Activated T-cell treated with anti-CD3 and anti-CD28 coated beads for 4 hours (primary cell): Measurements from ENCODE around the gene NBL1.
A peak's percentile ranks its signal among the peaks of the same experiment; 100 is the strongest.

Experiments
- DNase-seq: peaks from one replicate; pipeline ENCODE4 v3.0.0-alpha.2; 2020

Gene NBL1

DNA sequence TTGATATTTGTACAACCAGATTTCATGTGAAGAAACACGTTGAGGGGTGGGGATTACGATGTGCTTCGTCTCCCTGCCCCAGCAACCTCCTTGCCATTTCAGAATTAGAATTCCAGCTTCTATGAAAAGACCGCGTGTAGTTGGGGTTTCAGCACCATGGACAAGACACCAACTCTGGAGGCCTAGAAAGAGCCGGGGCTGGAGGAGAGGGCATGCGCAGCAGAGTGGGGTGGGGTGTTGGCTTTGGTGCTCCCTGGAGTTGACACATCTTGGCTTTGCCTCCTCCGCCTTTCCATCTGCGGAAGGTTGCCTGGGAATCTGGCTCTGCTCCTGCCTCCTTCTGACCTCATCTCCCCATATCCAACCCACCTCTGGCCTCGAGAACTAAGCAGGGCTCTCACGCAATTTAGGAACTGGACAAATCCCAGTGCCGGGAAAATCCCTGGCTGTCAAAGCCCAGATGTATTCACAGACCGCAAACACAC is 32.4 kb downstream of the NBL1 start:
- no peak for DNase-seq

DNA sequence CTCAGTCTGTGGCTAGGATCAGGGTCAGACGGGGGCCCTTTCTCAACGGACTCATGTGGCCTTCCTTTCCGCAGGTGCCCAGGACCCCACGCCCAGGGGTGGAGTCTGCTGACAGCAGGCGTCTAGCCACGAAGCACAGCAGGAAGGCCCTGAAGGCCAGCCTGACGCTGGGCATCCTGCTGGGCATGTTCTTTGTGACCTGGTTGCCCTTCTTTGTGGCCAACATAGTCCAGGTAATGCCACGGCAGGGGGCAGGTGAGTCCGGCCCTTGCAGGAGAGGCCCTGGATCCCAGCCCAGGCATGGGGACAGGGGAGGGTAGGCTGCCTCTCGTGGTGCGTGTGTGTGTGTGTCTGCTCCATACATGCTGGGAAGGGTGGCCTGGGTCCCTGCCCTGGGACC is 34.4 kb downstream of the NBL1 start:
- no peak for DNase-seq

DNA sequence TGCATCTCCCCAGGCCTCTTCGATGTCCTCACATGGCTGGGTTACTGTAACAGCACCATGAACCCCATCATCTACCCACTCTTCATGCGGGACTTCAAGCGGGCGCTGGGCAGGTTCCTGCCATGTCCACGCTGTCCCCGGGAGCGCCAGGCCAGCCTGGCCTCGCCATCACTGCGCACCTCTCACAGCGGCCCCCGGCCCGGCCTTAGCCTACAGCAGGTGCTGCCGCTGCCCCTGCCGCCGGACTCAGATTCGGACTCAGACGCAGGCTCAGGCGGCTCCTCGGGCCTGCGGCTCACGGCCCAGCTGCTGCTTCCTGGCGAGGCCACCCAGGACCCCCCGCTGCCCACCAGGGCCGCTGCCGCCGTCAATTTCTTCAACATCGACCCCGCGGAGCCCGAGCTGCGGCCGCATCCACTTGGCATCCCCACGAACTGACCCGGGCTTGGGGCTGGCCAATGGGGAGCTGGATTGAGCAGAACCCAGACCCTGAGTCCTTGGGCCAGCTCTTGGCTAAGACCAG is 34.9 kb downstream of the NBL1 start:
- no peak for DNase-seq

DNA sequence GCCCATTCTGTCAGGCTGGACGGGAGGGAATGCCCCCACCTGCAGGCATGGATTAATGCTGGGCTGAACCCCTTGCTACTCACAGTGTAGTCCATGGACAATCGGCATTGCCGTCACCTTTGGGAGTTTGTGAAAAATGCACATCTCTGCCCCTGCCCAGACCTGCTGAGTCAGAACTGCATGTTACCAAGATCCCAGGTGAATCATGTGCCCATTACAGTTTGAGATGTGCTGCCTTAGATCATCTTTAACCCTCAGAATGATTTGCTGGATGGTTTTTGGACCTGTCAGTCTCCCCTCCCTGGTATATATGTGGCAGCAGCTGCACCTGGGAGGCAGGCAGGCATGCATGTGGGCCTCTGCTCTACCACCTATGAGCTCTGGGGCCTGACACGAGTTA is 35.6 kb downstream of the NBL1 start:
- no peak for DNase-seq

DNA sequence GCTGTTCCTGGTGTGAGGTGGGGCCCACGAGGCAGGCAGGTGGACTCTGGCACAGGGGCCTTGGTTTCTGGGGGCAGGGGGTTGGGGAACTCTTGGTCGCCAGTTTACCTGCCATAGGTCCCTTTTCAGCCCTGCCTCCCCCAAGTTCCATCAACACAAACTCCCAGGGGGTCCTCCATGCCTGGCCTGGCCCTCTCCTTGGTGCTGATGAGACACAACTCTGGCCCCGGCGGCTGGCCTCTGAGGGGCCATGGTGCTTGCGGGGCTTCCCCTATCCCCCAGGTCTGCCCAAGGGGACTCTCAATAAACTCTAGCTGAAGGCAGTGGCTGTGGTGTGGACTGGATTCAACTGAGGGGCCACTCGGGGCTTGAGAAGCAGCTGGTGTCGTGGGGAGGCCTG is 36.5 kb downstream of the NBL1 start:
- DNase-seq: no peak

- no peak for DNase-seq
Measured at GRCh38 chr1:19682257-19682656, 38.1 kb downstream of the NBL1 start.

GRCh38 chr1:19682901-19683300 is 38.8 kb downstream of the NBL1 start:
- no peak for DNase-seq

DNA sequence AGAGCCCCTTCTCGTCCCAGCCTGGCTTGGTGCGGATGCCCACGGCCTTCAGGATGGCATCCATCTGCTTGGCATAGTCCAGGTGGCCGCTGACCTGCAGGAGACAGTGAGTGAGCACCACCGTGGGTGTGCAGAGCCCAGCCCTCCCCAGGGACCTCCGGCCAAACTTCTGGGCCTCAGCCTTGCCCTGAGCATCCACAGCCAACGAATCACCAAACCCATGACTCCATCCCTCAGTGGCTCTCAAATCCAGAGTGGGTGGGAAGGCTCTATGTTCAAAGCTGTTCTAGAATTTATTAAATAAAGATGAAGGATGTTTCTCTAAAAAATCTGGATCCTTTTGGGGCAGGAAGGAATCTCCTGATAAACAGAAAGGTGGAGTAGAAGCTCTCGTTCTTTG is 39.2 kb downstream of the NBL1 start:
- DNase-seq: no peak

GRCh38 chr1:19684677-19685076 is 40.6 kb downstream of the NBL1 start:
- no peak for DNase-seq

GRCh38 chr1:19685994-19686393 is 41.9 kb downstream of the NBL1 start:
- no peak for DNase-seq

DNA sequence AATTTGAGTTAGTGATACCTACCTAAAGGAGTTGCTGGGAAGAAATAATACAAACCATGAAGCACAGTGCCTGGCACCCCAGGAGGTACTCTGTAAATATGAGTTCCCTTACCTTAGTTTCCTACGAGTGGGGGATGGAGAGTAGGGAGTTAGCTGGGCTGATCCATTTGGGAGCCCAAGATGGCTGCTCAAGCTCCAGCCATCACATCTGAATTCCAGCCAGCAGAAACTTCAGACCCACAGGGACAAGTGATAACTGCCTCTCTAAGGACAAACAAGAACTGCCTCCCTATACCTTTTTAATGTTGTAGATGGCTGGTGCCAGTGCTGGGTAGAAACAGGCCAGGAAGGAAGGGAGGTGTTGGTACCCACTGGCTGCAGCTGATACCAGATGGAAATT is 43.3 kb downstream of the NBL1 start:
- no peak for DNase-seq

DNA sequence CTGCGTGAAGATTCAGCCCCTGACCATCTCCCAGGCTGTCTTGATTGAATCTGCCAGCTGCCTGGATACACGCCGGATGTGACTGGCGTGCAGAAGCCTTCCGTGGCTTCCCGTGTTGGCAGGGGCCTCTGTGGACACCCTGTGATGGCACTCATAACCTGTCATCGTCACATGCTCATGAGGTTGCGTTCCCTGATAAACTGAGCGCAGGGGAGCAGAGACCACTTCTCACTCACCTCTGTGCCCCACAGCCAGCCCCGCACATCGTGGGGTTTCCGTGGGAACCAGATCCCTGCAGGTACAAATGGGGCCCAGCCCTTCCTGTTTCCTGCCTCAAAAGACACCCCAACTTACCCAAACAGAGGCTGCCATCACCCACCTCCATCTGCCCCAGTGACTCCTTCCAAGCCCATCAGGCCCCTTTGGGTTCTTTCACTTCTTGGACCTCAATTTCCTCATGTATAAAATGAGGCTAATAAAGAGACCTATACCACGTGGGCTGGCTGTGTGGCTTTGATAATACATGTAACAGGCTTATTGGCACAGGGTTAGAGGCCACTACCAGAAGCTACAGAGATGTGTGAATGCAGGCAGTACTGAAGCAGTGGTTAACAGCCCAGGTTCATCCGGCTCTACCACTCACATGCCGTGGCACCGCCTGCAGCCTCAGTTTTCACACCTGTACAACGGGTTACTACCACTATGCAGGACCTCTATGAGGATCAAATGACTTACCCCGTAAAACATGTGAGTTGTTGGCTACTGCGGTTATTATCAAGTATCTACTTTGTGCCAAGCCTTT is 44.1 kb downstream of the NBL1 start:
- peak; percentile 7 for DNase-seq

DNA sequence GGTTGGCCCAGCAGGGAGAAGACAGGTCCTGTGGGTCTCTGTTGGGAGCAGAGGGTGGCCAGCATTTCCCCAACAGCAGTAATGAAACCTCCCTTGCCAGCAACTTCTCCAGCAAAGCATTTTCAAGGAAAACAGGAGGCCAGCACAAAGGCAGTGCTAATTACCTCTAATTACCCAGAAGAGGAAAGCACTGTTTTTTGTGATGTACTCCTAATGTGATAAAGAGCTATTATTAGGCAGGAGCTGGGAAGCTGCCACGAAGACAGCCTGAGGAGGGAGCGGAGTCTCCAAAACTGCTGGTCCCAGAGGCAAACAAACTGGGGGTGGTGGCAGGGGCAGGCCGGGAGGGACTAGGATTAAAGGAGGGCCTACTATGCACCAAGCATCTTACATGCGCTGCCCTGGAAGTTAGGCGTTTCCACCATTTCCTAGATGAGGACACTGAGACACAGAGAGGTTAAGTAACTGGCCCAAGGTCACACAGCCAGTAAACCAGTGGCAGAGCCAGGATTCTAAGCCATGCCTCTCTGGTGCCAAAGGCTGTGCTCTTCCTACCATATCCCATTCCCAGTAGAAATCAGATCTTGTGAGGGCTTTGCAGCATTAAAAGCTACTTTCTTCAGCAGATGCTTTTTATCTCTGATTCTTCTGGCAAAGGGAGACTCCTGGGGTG is 45.1 kb downstream of the NBL1 start:
- no peak for DNase-seq

DNA sequence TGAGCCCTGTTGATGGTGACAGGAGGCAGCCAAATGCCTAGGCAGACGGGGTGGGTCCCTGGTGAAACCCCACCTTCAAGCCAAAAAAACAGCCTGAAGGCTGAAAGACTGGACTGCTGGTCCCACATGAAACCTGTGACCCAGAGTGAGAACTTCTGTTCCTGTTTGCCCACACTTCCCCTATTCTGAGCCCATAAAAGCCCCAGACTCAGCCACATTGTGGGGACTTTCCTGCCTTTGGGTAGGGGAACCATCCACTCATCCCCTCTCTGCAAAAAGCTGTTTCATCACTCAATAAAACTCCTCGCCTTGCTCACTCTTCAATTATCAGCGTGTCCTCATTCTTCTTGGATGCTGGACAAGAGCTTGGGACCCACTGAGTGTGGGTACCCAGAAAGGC is 45.7 kb downstream of the NBL1 start:
- DNase-seq: no peak

DNA sequence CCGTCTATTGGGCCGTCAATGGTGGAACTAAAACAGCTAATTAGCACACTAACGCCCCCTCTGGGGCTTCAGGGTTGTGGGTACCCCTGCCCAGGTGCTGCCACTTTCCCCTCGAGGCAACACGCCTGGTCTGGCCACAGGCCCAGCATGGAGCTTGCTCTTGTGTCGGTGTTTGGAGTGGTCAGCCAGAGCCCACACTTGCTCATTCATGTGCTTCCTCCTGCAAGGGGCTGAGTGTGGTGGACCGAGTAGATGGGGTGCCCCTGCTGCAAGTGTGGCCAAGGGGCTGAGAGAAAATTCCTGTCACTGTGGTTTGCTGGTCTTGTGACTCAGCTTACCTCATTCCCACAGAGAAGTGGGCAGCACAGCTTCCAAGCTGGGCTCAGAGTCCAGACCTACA is 46.2 kb downstream of the NBL1 start:
- no peak for DNase-seq

GRCh38 chr1:19694298-19694697 is 50.2 kb downstream of the NBL1 start:
- DNase-seq: no peak

GRCh38 chr1:19695772-19696171 is 51.7 kb downstream of the NBL1 start:
- DNase-seq: no peak

DNA sequence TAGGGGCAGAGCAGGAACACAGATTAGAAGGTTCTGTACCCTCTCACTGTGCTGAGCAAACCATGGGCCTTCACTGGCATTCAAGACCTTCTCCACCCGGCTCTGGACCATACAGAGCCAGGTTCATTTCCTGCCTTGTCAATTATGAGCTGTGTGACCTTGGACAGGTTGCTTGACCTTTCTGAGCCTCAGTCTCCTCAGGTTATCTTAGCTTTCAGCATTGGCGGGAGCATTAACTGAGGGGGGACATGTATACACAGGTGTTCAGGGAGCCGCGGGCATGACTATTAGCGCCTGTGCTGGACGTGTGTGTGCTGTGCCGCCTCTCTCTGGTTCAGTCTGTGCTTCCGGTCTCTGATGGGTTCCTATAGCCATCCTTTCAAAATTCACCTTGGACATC is 52.7 kb downstream of the NBL1 start:
- no peak for DNase-seq

- DNase-seq: no peak
Measured at GRCh38 chr1:19698181-19698580, 54.1 kb downstream of the NBL1 start.

GRCh38 chr1:19700079-19700777 is 56.1 kb downstream of the NBL1 start:
- no peak for DNase-seq

DNA sequence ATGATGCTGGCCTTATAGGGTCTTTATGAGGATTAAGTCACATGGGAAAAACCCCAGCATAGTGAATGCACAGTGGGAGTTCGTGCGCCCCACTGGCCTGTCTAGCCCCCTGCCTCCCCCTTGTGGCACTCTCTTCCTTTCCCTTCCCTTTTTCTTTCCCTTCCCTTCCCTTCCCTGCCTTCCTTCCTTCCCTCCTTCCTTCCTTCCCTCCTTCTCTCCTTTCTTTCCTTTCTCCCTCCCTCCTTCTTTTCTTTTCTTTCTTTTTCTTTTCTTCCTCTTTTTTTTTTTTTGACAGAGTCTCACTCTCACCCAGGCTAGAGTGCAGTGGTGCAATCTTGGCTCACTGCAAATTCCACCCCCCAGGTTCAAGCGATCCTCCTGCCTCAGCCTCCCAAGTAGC is 59.2 kb downstream of the NBL1 start:
- no peak for DNase-seq

- DNase-seq: peak; percentile 43
Measured at GRCh38 chr1:19704247-19705113, 60.4 kb downstream of the NBL1 start.

DNA sequence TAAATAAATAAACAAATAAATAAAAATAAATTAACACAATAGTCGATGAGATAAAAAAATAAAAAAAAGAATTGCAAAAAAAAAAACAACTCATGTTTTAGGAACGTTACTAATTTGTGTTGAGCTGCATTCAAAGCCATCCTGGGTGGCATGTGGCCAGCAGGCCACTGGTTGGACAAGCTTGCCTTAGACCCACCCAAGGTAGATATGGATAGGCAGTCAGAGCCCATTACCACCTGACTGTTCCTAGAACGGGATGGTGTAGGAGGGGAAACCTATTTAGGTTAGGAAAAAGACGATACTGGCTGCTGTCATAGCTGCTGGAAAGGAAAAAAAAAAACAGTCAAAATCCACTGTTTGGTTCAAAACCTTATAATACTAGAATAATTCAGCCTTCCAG is 61.4 kb downstream of the NBL1 start:
- DNase-seq: no peak
